WTC11 (cell line): ENCODE results near the gene SPHKAP.
"Not testable (repeated sequence)": the region's sequence is repeated elsewhere in the genome, so short reads cannot be mapped to it uniquely, and the experiment has no call there.

Source experiments
- FOXJ3 ChIP-seq: sonication (generic); formaldehyde crosslinking; IDR thresholded peaks from 2 replicates; pipeline ENCODE4 v1.9.0; 2021; ENCODE audit warnings: missing genetic modification reagents, mild to moderate bottlenecking, borderline replicate concordance
- GABPB1 ChIP-seq: sonication (generic); formaldehyde crosslinking; IDR thresholded peaks from 2 replicates; pipeline ENCODE4 v1.8.1; 2023; ENCODE audit warnings: mild to moderate bottlenecking, missing genetic modification reagents
- NFYB ChIP-seq: sonication (generic); formaldehyde crosslinking; conservative IDR thresholded peaks from 2 replicates; pipeline ENCODE4 v1.8.0; 2022; ENCODE audit warnings: low read depth, missing genetic modification reagents
- SP1 ChIP-seq: sonication (generic); formaldehyde crosslinking; conservative IDR thresholded peaks from 2 replicates; pipeline ENCODE4 v1.8.1; 2022; ENCODE audit warnings: missing genetic modification reagents
- TEAD4 ChIP-seq: sonication (generic); formaldehyde crosslinking; IDR thresholded peaks from 2 replicates; pipeline ENCODE4 v1.8.0; 2022; ENCODE audit warnings: mild to moderate bottlenecking, missing genetic modification reagents
- TF ChIP-seq, protein P1 (sequence below): fragments of 200-600 bp; IDR thresholded peaks from 2 replicates; pipeline ENCODE4 v1.8.0; 2022; ENCODE audit warnings: antibody characterized with exemption
- TF ChIP-seq, protein P2 (sequence below): sonication (generic); formaldehyde crosslinking; conservative IDR thresholded peaks from 2 replicates; pipeline ENCODE4 v1.8.1; 2022; ENCODE audit warnings: mild to moderate bottlenecking, missing genetic modification reagents

DNA sequence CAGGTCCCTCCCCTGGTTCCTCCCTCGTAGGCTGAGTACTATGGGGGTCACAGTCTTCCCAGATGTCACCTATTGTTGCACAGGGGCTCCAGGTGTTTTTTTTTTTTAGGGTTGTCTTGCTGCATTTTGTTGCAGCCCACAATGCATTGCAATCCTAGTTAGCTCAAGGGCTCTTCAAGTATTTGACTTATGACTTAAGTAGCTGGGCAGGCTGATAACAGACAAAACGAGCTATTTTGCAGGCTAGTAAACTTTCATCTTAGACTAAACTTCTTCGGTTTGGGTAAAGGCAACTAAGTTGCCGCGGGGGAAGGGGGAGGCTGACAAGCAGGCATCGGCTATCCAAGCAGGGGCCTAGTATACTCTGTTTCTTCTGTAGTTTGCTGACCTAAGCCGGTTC is 245.2 kb downstream of the SPHKAP start:
- TF ChIP-seq, protein P1, sequence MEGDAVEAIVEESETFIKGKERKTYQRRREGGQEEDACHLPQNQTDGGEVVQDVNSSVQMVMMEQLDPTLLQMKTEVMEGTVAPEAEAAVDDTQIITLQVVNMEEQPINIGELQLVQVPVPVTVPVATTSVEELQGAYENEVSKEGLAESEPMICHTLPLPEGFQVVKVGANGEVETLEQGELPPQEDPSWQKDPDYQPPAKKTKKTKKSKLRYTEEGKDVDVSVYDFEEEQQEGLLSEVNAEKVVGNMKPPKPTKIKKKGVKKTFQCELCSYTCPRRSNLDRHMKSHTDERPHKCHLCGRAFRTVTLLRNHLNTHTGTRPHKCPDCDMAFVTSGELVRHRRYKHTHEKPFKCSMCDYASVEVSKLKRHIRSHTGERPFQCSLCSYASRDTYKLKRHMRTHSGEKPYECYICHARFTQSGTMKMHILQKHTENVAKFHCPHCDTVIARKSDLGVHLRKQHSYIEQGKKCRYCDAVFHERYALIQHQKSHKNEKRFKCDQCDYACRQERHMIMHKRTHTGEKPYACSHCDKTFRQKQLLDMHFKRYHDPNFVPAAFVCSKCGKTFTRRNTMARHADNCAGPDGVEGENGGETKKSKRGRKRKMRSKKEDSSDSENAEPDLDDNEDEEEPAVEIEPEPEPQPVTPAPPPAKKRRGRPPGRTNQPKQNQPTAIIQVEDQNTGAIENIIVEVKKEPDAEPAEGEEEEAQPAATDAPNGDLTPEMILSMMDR: not testable (repeated sequence)
- TF ChIP-seq, protein P2, sequence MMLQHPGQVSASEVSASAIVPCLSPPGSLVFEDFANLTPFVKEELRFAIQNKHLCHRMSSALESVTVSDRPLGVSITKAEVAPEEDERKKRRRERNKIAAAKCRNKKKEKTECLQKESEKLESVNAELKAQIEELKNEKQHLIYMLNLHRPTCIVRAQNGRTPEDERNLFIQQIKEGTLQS: not testable (repeated sequence)
- TF ChIP-seq FOXJ3 (CRISPR knock-in tag); SP1; NFYB; TEAD4 (CRISPR knock-in tag); GABPB1 (CRISPR knock-in tag): not testable (repeated sequence)
